HG02571 (cell line): ENCODE measurements around the gene ADGRG3.

Experiments
- ATAC-seq: cut with Tn5 transposase; IDR thresholded peaks from one replicate; pipeline ENCODE4 v1.9.1; 2021; ENCODE audit warnings: mild to moderate bottlenecking, moderate library complexity; ENCODE audit not compliant: unreplicated experiment

The ADGRG3 gene

DNA sequence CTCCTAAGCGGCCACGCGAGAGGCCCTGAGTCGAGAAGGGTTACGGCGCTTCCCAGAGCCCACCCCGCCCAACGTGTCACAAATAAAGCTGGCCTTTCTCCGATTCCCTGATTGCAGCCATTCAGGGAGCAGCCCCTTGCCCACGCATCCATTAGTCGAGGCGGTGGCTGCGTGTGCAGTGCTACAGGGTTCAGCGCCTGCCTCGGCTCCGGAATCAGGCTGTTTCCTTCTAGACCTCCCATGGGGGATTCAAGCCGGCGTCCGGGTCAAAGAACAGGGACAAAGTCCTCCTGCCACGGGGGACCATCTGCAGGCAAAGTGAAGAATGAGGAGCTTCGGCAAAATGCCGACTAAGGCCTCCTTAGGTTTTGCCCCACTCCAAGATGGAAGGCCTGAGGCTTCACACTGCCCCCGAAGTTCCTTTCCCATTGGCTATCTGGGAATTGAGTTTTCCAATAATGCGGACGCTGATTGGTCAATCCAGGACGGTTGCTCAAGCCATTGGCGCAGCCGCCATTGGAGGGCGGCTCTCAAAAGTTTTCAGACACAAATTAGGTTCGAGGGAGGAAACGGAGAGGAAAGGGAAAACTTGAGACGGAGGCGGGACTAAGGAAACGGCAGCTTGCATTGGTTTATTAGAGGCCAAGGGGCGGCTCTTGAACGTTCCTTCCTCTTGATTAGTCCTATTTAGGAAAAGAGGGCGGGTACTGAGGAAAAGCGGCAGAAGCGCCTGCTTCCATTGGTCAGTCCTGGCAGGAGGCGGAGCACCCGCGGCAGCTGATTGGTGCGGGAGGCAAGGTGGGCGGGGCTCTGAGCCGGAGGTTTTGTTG, 67.0 kb downstream of the ADGRG3 start:
- ATAC-seq, result peak; percentile 91

DNA sequence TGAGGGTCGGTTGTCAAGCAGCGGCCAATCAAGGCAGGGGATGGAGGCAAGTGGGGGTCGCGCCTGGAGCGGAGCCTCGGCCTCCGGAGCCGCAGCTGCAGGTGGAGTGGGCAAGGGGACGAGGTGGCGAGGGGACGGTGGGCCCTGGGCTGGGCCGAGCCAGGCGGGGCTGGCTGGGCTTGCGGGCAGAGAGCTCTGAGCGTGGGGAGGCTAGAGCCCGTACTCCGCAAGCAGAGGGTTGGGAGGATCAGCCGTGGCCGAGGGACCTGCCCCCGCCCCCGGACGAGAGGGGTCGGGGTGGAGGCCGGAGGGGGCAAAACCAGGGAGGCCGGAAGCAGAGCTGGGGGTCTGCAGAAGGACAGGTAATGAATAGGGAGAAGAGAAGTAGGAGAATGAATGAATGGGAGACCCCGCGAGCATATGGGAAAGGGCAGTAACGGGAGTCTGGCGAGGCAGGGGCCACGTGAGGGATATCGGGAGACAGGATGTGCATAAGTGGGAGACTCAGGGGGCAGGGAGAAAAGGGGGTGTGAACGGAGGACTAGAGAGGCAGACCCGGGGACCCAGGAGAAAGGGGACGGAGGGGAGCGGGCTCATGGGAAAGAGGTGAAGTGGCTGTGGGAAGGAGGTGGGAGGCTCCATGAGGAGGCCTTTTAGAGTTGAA, 67.8 kb downstream of the ADGRG3 start, which contains the start of gene KATNB1:
TSS of gene KATNB1 (plus strand) at position 16 of the 664 bp plus-strand sequence. CDS start 1,474 bp downstream, outside the sequence.
- ATAC-seq, result no peak

DNA sequence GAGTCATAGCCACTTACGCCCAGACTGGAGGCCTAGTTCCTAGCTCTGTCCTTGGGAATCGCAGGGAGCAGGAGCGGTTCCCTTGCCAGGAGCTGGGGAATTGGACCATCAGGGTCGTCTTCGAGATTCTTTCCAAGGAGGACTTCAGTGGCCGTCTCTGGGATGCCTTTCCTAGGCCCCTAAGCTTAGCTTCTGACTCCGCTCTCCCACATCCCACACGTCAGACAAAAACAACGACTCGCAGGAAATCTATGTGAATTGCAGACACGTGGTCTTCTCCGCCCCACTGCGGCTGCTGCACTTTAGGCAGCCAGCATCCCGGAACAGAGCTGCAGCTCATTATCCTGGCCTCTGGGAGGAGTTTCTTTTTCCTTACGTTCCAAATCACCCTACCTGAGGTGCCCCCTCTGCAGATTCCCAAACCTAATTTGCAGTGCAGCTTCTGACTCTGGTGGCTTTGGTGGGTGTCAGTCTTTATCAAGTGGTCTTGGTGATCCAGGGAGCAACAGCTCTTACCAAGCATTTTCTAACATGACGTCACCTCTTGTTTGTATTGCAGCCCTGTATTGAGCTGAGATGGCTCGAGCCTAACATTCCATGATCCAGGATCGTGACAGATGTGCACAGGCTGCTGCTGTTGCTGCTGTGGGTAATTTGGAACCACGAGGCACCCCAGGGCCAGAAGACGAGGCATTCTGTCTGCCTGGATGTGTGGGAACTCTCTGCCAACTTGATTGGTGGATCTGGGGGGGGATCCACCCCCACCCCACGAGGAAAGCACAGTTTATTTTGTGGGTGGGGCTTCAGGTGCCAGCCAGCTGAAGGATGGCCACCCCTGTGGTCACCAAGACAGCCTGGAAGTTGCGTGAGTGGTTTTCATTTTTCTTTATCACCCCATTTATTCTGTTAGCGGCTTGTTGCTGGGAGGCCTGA, 68.6 kb downstream of the ADGRG3 start:
- ATAC-seq, result no peak

DNA sequence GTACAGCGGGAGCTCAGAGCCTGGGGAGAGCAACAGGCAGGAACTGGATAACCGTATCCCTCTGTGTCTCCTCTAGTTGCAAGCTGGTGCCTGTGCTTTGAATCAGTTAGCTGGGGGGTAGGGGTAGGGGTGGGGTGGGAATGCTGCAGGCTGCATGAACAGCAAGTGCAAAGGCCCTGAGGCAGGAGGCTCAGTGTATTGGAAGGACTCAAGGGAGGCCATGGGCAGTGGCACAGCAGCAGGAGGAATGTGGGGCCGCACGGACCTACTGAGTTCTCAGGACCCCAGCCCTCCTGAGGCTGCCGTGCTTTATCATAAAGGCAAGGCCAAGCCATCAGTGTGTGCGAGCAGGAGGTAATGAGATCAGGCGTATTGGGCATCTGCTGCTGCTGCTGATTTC, 70.7 kb downstream of the ADGRG3 start:
- no peak for ATAC-seq
